Measurements from ENCODE around the gene NF1.
A peak's percentile ranks its signal among the peaks of the same experiment; 100 is the strongest.
"Not testable (repeated sequence)": the region's sequence is repeated elsewhere in the genome, so short reads cannot be mapped to it uniquely, and the experiment has no call there.

Gene NF1

GRCh38 chr17:31269036-31269577, 174.3 kb downstream of the NF1 start:
- DNase-seq, result no peak

DNA sequence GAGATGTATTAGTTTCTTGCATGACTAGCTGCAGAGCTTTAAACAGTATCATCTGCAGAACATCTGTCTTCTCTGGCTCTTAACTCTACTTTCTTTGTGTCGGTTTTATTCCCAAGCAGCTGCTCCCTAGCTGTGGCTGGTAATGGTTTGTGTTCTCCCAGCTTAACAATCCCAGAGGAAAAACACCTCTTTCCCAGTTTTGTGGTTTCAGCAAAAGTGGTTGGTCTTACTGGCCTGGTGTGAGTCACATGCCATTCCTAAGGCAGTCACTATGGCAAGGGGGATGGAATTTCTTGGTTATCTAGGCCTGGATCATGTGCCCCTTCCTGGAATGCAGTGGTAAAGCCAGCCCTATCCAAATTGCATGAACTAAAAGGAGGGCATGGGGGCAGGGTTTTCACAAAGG, 174.8 kb downstream of the NF1 start:
- no peak for DNase-seq

- no peak for DNase-seq
Observed at GRCh38 chr17:31272236-31272635, 177.5 kb downstream of the NF1 start.

- no peak for DNase-seq
Observed at GRCh38 chr17:31272803-31273202, 178.0 kb downstream of the NF1 start.

DNA sequence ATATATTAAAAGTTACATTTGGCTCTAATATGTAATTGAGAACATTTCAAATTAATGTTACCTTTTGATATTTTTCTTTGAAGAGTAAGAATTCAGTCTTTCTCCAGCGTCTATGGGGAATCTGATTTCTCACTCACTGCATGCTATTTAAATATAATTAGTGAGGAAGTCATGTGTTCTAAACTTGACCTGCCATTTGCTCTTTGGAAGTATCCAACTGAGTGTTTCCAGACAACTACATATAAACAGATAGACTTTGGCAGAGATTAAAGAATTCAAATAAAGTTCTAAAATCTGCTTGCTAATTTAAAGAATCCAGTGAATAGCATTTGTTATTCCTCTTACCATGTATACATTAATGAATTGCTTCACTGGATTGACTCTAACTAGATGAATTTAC, 178.7 kb downstream of the NF1 start:
- DNase-seq, result no peak

DNA sequence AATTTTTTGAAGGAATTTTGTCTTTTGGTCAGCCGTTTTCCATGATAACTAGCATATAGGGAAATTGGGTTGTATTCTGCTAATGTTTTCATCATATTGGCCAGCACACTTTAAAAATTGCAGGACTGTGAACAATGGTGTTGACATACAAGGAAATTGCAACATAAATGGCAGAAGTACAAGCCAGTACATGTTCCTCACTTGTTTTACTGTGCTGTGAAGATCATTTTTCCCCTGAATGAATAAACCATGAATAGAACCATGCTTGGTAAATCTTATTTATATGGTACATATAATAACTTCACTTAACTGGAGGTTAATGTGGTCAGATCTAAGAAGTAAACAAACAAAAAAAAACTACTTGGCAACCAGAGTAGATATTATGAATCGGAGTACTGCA, 179.5 kb downstream of the NF1 start:
- no peak for DNase-seq

GRCh38 chr17:31275116-31275515, 180.3 kb downstream of the NF1 start:
- no peak for DNase-seq

DNA sequence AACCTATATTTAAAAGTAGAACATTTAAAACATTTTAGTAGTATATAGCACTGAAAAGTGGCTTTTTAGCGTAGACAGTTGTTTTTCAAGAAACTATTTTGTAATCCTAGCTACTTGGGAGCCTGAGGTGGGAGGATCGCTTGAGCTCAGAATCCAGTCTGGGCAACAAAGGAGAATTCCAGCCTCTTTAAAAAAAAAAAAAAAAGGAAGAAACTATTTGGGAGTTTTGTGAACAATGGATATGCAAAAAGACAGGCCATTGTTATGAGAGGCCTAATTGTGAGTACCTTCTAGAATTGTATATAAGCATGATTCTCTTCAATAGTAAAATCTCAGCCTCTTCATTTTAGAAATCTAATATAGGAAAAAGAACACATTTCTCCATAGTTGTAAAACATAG, 184.6 kb downstream of the NF1 start:
- no peak for DNase-seq

DNA sequence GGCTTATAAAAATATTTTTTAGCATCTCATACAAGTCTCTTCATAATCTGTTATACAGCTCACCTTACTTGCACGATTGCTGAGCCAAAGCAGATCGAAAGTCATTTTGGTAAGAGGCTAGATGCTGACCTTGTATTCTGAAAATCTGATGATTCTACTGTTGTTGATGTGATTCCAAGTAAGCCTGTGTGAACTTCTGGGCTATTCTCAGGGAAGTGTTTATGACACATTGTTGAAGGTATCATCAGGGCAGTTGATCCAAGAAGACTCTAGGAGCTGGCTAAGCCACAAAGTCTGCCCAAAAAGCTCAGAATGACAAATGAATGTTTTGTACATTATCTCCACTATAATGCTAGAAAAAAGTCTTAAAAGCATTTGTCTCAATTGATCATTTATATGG, 186.3 kb downstream of the NF1 start:
- DNase-seq, result no peak

GRCh38 chr17:31283841-31284240, 189.1 kb downstream of the NF1 start:
- DNase-seq, result no peak

- peak; percentile 2 for DNase-seq
Observed at GRCh38 chr17:31286587-31286986, 191.8 kb downstream of the NF1 start.

GRCh38 chr17:31287932-31288331, 193.2 kb downstream of the NF1 start:
- not testable (repeated sequence) for DNase-seq

- DNase-seq, result no peak
Observed at GRCh38 chr17:31289790-31290189, 195.0 kb downstream of the NF1 start.

GRCh38 chr17:31291820-31292219, 197.0 kb downstream of the NF1 start:
- no peak for DNase-seq

DNA sequence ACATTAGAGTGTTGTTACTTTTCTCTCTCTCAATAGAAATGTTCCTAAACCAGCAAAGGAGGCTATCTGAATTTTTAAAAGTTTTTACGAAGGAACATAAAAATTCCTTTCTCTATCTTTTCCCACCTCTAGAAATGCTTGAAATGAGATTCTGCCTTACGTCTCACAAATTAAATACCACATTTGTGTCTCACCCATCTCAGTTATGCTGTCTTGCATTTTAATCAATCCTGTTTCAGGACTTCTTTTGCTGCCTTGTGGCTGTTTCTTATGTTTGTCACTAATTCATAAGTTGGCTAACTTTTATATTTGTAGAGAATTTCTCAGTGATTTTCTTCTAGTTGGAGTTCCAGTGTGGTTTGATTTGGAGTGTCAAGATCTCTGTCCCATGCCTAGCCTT, 198.8 kb downstream of the NF1 start:
- DNase-seq, result no peak

DNA sequence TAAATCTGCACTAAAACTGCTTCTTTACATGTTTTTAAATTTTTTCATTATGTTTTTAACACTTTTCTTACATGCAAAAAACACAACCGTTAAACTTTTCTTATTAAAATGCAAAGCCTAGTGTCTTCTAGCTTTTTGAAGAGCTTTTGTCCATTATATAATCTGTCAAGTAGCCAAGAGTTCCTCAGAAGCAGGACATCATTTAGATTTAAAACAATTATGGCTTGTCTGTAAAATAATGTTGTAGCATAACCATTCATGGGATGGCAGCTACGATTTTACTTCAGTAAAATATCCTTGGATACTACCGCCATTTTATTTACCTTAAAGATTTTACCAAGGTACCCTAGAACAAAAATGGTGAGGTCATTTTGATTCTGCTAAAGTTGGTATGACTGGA, 199.5 kb downstream of the NF1 start:
- no peak for DNase-seq

GRCh38 chr17:31294820-31295488, 200.2 kb downstream of the NF1 start:
- no peak for DNase-seq

DNA sequence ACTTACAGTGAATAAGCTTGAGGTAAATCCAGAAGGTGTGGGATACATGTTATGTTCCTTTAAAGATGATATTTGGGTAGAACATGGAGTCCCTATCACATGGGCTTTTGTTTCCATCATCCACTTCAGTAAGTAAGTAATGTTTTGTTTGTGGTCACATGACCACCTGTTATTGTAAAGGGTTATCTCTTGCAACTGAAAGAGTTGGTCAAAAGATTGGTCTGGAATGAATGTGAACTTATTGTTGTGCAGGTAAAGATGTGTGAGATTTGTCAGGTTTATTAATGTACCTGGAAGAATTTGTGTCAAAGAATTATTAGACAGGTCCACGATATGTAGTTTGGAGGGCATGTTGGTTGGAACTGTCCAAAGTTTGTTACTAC, 200.7 kb downstream of the NF1 start:
- DNase-seq, result no peak

DNA sequence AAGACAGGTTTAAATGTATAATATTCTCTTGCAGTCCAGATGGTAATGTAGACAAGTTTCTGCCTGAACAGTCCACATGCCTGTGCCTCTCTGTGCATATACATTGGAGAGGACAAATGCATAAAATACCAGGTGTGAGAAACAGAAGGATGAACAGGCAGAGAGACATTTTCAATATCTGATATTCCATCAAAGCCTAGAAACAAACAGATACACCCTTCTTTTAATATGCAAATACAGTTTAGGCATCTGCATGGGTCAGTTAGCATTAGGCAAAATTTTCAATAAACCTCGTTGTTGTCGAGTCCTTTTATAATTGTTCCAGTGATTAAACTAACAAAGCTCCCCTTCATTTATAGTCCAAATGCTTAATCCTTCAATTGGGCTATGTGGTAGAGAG, 201.4 kb downstream of the NF1 start:
- DNase-seq, result no peak

DNA sequence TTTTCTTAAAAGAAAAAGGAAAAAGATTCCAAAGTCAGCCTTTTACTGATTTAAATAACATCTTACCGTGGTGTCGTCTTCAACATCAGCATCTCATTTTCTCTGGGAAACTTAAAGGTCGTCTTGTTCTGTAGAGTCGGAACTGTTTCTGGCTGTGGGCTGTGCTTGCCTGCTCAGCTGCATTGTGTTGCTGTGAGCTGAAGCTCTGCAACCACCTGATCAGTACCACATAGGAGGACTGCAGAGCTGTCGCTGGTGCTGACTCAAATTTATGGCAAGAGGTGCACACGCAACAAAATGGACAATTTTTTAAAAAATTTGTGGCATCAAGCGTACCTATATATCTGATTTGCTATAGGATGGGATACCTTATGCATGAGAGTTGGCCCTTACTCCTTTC, 202.3 kb downstream of the NF1 start, which contains the start of gene OMG:
TSS of gene OMG (minus strand) at position 150 of the 400 bp plus-strand sequence. CDS start 908 bp downstream, outside the sequence.
- DNase-seq, result no peak

DNA sequence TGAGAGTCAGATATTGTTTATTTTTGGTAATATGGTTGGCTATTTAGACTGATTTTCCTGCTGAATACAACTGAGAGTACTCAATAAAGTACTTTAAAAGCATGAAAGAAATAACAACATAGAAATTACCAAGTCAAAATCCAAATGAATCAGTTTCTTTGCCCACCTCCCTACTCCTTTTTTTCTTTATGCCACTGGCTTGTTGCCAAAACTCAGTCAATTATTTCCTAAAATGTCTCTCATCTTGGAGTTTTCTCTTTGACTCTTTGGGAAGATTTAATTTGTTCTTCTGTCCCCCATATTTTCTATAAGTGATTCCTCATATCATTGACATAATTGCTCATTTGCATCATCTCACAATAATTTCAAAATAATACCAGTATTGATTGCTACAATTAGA, 204.8 kb downstream of the NF1 start:
- DNase-seq, result no peak

DNA sequence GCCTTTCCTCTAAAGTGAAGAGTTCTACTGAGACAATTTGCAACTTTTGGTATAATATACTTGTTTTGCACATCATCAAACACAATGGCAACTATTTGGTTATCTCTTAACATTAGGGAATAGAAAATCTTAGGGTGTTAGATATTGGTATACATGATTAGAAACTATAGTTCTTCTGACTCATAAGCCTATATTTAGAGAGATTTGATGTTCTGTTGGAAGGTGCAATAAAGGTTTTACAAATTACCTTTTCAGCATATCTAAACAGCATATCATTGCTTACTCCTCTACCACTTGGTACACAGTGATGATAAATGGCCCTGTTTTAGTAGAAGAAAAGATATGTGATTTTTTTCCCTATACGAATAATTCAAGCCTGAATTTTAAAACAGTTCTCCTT, 212.9 kb downstream of the NF1 start:
- DNase-seq, result no peak

GRCh38 chr17:31308372-31309334, 213.9 kb downstream of the NF1 start:
- DNase-seq, result no peak

DNA sequence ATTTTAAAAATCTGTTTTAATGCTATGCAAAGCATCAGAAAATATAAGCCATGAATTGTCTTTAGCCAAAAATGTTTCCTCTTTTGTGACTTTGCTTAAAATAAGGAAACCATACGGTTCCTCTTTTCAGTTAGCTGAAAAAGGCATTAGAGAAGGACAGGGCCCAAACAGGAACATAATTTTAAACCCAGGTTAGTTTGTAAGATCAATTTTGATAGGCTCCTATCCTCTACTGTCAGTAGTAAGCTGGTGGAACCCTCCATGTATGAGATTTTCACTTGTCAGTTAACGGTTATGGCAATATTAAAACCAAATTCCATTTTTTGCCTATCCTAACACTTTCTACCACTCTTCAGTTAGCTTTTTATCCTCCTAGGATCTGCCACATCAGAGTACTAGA, 214.8 kb downstream of the NF1 start:
- DNase-seq, result no peak

Data from DMS53 (cell line).